ENCODE data around the gene KRTAP5-7.
"Not testable (repeated sequence)": the region's sequence is repeated elsewhere in the genome, so short reads cannot be mapped to it uniquely, and the experiment has no call there.

KRTAP5-7 gene

GRCh38 chr11:71496421-71496820 is 30.6 kb upstream of the KRTAP5-7 start:
- no peak for DNase-seq

- DNase-seq, result no peak
These were observed 29.0 kb upstream of the KRTAP5-7 start for GRCh38 chr11:71498091-71498490.

DNA sequence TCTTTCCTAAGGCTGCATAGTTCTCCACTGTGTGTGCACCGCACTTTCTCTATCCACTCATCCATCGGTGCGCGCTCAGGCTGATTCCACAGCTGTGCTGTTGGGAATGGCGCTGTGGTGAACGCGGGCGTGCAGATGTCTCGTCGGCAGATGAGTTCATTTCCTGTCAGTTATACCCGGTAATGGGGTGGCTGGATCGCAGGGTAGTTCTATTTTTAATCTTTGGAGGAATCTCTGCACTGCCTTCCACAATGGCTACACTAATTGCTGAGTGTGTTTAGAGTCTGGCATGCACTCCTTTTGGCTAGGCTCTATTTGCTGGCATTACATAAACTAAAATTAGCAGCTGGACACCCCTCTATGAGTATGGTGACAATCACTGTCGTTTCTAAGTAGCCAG is 27.9 kb upstream of the KRTAP5-7 start:
- DNase-seq, result no peak

GRCh38 chr11:71499546-71499945 is 27.5 kb upstream of the KRTAP5-7 start:
- DNase-seq, result no peak

- DNase-seq, result no peak
These were observed 26.5 kb upstream of the KRTAP5-7 start for GRCh38 chr11:71500601-71501021.

DNA sequence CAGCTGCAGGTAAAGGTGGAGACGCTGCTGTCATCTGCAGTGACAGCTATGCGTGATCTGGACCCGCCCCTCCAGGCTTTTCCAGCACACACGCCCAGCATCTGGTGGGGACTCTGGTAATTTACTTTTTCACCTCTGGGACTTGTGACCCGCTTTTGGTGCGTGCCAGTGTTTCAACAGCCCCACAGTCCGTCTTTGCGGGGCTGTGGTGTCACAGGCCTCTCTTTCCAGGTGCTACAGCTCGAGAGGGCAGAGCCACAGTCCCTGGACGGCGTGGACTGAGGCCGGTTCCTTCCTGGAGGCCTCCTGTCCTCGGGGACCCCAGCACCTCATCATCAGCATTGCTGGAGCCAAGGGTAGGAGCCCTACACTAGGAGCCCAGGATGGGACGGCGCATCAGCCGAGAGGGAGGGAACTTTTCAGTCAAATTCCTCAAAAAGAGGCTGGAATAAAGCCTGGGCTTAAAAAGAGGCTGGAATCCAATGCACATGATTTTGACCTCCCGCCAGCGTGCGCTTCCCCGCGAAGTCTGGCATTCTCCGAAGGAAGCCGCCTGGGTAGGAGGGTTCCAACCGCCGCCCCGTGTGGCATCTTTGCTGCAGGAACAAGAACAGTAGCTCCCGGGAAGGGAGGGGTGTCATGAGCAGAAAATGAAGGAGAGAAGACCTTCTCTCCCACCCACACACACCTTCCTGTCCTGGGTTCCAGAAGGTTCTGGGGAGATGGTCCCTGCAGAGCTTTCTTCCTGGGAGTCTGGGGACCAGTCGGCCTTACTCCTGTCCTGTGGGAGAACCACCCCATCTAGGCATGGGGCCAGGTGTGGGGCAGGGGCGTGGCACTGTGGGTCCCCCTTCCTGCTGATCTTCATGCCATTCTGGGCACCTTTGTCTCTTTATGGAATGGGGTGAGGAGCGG is 25.7 kb upstream of the KRTAP5-7 start:
- DNase-seq, result no peak

DNA sequence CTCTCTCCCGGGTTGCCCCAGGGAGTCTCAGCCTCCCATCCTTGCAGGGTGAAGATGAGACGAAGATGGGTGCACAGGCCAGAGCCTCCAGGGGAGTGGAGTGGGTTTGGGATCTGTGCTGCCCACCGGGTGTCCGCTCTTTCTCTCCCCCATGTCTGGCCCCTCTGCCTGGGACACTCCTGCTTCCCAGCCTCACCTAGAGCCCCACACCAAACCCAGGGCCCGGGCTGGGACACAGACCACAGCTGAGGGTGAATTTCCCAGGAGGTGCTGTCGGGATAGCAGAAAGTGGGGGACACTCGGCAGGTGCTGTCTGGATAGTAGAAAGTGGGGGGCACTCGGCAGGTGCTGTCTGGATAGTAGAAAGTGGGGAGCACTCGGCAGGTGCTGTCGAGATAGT is 25.0 kb upstream of the KRTAP5-7 start:
- no peak for DNase-seq

- DNase-seq, result no peak
These were observed 24.1 kb upstream of the KRTAP5-7 start for GRCh38 chr11:71502871-71503435.

DNA sequence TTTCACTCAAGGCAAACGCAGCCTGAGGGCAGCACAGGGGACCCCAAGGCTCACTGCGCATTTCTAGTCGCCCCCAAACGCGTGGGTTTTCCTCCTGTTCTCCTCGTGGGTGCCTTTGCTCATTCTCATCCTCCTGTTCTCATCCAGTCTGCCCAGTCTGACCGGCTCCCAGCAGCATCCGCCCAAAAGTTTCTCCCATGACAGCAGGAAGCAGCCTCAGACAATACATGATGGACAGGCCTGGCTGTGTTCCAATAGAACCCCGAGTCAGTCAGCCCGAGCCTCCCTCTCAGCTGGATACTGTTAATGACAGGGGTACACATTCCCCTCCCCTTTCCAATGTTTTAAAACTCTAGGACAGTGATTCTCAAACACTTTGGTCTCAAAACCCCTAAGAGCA is 22.5 kb upstream of the KRTAP5-7 start:
- DNase-seq, result peak; percentile 28

GRCh38 chr11:71505001-71505400 is 22.1 kb upstream of the KRTAP5-7 start:
- DNase-seq, result no peak

GRCh38 chr11:71505781-71506180 is 21.3 kb upstream of the KRTAP5-7 start:
- DNase-seq, result no peak

DNA sequence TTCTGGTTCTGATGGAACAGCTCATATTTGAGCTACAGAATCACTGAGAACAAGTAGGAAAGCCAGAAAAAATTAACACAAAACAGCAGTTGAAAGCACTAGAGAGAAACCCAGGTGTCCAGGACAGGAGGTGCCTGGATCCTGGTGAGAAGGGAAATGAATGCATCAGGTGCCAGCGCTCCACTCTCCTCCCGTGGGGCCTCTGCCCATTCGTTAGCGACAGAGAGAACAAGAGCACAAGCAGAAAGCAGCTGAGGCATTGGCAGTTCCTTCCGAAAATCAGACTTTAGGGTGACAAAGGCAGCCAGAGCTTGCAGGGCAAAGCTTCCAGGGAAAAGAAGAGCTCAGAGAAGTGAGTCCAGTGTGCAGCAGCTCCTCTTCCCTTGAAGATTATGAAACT is 20.0 kb upstream of the KRTAP5-7 start:
- DNase-seq, result no peak

- no peak for DNase-seq
These were observed 8.3 kb upstream of the KRTAP5-7 start for GRCh38 chr11:71518506-71519471.

- no peak for DNase-seq
These were observed 7.5 kb upstream of the KRTAP5-7 start for GRCh38 chr11:71519546-71519945.

DNA sequence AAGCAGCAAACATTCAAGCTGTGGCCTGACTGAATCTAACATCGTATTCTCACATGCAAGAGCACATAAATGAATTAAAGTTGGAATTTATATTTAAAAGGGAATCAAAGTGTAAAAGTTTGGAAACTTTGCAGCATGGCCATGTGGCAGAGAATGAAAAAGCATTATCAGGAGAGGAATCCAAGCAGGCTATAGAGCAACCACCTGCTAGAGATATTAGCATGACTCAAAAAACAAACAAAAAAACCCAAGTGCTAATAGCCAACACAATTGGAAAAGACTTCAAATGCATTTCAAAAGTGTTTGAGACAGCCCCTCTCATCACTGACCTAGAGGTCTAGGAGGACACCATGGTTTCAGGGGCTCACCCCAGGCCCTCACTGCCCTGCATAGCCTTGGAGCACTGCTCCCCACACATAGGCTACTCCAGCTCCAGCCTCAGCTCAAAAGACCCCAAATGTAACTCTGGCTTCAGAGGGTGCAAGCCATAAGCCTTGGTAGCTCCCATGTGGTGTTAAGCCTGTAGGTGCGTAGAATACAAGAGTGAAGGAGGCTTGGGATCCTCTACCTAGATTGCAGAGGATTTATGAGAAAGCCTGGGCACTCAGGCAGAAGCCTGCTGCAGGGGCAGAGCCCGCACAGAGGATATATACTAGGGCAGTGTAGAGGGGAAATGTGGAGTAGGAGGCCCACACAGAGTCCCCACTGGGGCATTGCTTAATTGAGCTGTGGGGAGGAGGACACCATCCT is 1.7 kb upstream of the KRTAP5-7 start:
- DNase-seq, result no peak

- DNase-seq, result no peak
These were observed 1.1 kb upstream of the KRTAP5-7 start for GRCh38 chr11:71525938-71526495.

GRCh38 chr11:71527576-71528210 is 626 bp downstream of the KRTAP5-7 start:
- no peak for DNase-seq

DNA sequence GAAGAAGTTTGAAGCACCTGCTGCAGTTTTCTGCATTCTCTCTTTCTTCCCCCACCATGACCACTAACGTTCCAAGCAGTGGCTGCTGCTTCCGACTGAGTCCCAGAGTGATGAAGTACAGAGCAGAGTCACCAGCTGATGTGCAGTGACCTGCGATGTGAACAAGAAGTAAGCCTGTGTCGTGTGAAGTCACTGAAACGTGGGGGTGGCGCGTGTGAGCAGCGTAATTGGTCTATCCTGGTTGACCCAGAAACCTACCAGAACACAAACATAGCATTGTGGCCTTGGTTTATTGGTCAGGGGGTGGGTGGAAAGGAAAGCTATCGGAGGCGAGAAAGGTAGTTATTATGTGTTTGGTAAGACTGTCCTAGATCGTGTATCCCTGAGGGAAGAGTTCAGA is 3.5 kb downstream of the KRTAP5-7 start:
- no peak for DNase-seq

DNA sequence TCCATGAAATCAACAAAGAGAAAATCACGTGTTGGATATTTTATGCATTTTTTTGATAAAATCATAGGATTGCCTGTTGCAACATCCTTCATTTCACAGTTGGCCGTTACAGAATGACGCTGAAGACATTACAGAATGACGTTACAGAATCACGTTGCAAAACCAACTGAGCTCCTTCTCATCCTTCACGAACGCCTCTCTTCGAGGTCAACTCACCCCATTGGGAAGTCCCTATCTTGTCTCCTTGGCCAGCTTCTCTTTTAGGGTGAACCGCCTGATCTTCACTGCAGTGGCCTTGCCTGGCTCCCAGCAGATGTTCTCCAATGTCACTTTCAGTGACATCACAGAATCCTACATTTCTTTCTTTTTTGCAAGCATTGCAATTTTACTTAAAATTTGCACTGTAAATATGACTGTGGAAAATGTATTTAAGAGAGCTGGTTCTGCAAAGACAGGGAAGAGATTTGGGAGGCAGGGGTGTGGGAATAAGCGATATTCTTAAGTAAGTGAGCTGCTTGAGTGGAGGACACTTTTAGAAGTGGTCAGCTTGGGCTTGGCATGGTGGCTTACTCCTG is 5.1 kb downstream of the KRTAP5-7 start:
- DNase-seq, result no peak

- DNase-seq, result not testable (repeated sequence)
These were observed 7.9 kb downstream of the KRTAP5-7 start for GRCh38 chr11:71534711-71535608.
